Fibroblast of mammary gland (primary cell): Measurements from ENCODE around the gene SCYGR8.

Source experiments
- DNase-seq: peaks from one replicate; pipeline ENCODE4 v3.0.0-alpha.2; 2010; ENCODE audit warnings: low read depth
- H3K4me3 ChIP-seq: 2 replicates; pipeline ENCODE4 v1.5.1; 2011; ENCODE audit warnings: low read depth, mild to moderate bottlenecking, low read length, moderate library complexity; ENCODE audit not compliant: control insufficient read depth
- CTCF ChIP-seq: conservative IDR thresholded peaks from 2 replicates; pipeline ENCODE4 v1.5.1; 2011; ENCODE audit warnings: low read depth, low read length, inconsistent platforms; ENCODE audit not compliant: control insufficient read depth, insufficient read depth

SCYGR8 gene

GRCh38 chr2:227774011-227774624 lies 28.4 kb downstream of the SCYGR8 start:
- TF ChIP-seq CTCF = no peak
- H3K4me3 ChIP-seq = no peak overlapping the region
- no peak for DNase-seq

DNA sequence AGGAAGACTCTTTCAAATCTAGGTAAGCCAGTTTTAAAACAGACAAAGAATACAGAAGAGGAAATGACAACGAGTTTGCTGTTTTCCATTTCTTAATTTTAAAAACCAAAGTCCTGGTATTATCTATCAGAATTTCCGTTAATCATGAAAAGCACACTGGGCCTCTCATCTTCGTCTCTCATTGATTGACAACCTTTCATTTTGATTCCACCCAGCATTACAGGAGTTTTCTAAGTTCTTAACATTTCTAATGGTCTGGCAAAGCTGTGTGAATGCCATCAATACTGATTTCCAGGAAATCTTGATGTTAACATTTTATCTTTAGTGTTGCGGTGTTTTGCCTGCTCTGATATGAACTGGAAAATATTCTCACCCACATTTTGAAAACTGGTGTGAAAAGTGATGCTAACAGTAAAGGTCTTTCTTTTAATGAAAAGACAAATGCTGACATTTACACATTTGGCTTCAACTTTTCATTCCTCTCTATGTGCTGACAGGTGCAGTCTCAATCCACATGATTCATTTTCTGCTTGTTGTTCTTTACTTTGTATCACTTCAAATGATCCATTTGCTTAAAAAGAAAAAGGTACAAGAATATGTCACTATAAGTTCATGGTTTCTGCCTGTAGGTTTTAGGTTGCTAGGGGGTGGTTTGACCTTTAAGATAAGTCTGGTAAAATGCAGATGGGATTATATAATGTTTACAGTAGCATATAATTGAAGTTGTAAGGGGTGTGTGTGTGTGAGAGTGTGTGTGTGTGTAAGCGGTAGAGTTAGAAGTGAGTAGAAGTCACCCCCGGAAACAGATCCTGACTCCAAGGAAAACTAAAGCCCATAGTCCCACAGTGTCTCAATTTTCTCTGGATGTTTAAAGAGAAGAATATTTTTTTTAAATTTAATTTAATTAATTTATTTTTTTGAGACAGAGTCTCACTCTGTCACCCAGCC lies 29.5 kb downstream of the SCYGR8 start:
- H3K4me3 ChIP-seq = no peak overlapping the region
- TF ChIP-seq CTCF = no peak
- DNase-seq = no peak

GRCh38 chr2:227780981-227781615 lies 35.4 kb downstream of the SCYGR8 start:
- DNase-seq = no peak
- TF ChIP-seq CTCF = no peak
- no peak overlapping the region for H3K4me3 ChIP-seq

DNA sequence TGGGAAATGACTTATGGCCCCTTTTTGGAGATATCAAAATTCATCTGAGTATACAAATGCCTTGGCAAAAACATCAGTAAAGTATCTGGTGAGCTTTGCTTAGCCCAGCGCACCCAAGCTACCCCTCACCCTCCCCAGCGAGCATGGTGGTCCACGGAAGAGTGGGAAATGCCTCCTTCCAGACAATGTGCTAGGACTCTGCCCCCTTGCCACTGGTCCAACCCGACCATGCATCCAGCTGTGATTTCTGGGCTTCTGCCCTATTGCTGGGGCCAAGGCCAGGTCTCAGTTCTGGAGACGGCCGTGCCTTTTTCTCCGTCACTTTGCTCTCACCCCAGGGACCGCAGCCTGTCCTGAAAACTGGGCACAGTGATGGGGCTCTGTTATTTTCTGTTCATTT lies 36.1 kb downstream of the SCYGR8 start:
- no peak for DNase-seq
- H3K4me3 ChIP-seq = no peak overlapping the region
- no peak for TF ChIP-seq CTCF

GRCh38 chr2:227782804-227783203 lies 37.1 kb downstream of the SCYGR8 start:
- DNase-seq = no peak
- H3K4me3 ChIP-seq = no peak overlapping the region
- TF ChIP-seq CTCF = no peak

DNA sequence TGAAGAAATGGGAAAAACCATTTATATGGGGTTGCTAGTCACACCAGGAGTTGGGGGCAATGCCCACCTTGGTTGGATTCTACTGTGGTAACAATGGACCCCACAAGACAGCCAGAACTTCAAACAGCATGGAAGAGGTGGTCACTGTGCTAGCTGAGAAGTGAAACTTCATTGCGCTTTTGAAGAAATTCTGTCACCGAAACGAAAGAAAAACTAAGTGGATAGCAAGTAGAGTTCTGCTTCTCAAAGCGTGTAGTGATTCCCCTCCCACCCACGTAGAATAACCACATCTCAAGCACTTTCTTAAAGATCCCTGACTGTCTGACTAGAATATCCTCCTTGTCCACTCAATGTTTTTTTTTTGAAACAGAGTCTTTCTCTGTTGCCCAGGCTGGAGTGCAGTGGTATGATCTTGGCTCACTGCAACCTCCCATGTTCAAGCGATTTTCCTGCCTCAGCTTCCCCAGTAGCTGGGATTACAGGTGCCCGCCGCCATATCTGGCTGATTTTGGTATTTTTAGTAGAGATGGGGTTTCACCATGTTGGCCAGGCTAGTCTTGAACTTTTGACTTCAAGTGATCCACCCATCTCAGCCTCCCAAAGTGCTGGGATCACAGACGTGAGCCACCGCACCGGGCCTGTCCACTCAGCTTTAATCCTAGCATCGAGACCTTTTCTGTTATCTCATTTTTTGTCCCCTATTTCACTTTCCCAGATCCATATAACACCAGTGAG lies 37.9 kb downstream of the SCYGR8 start:
- no peak for DNase-seq
- no peak overlapping the region for H3K4me3 ChIP-seq
- TF ChIP-seq CTCF = no peak
